Measurements from ENCODE around the gene COL27A1. TPM values are rescaled to one million over a fixed set of nuclear protein-coding genes. Genes with fewer than 3 reads are reported as not detected.

Gene COL27A1
- total RNA-seq, 1 donor from 2014 or later: 4.3 TPM

- Histone ChIP-seq H3K4me2 (peak overlapping the region; percentile 23), H3K27me3 (no peaks in the 10 kb centered on the region), H3K36me3 (no peaks in the 10 kb centered on the region), H4K20me1 (ENCODE audit: low read depth) (peaks cover 26% of the 10 kb centered on the region), H2AFZ (replicated peaks) (no peak overlapping the region), H3K4me3 (no peak overlapping the region), H3F3A (ENCODE audit: low read depth) (peaks cover 32% of the 10 kb centered on the region), H3K79me2 (ENCODE audit: low read depth) (no peaks in the 10 kb centered on the region), H3K27ac (no peak overlapping the region), H3K4me1 (peaks cover 32% of the 10 kb centered on the region), H3K9me3 (ENCODE audit: low read depth) (no peaks in the 10 kb centered on the region), H3K9ac (no peak overlapping the region)
- H3K4me1 Mint-ChIP-seq: peaks cover 80% of the 10 kb centered on the region
- H3K27me3 Mint-ChIP-seq (ENCODE audit: insufficient read depth, low read depth): peaks cover 5% of the 10 kb centered on the region
- no peaks in the 10 kb centered on the region for H3K9me3 Mint-ChIP-seq
- no peak for DNase-seq (ENCODE audit: low spot score)
- TF ChIP-seq EZH2phosphoT487 (IDR thresholded peaks at IDR 0.05) (no peak), EZH2 (IDR thresholded peaks at IDR 0.05) (no peak), CTCF (IDR thresholded peaks at IDR 0.05) (no peak)
- H3K27ac Mint-ChIP-seq: peak overlapping the region; percentile 81
- H3K36me3 Mint-ChIP-seq: no peaks in the 10 kb centered on the region
- peak overlapping the region; percentile 27 for H3K4me3 Mint-ChIP-seq
Observed at GRCh38 chr9:114227288-114228015, 72.1 kb downstream of the COL27A1 start.

GRCh38 chr9:114228016-114228808 is 72.9 kb downstream of the COL27A1 start:
- peaks cover 80% of the 10 kb centered on the region for H3K4me1 Mint-ChIP-seq
- peaks cover 32% of the 10 kb centered on the region for H3F3A ChIP-seq (ENCODE audit: low read depth)
- no peak overlapping the region for H3K27ac ChIP-seq
- H3K36me3 ChIP-seq: no peaks in the 10 kb centered on the region
- H3K27me3 Mint-ChIP-seq (ENCODE audit: insufficient read depth, low read depth): peaks cover 5% of the 10 kb centered on the region
- H2AFZ ChIP-seq (replicated peaks): no peak overlapping the region
- peaks cover 32% of the 10 kb centered on the region for H3K4me1 ChIP-seq
- peak overlapping the region; percentile 27 for H3K4me3 Mint-ChIP-seq
- no peaks in the 10 kb centered on the region for H3K9me3 Mint-ChIP-seq
- H3K36me3 Mint-ChIP-seq: no peaks in the 10 kb centered on the region
- no peak for TF ChIP-seq EZH2 (IDR thresholded peaks at IDR 0.05)
- no peak for TF ChIP-seq EZH2phosphoT487 (IDR thresholded peaks at IDR 0.05)
- H3K27me3 ChIP-seq: no peaks in the 10 kb centered on the region
- H3K79me2 ChIP-seq (ENCODE audit: low read depth): no peaks in the 10 kb centered on the region
- DNase-seq (ENCODE audit: low spot score): peak; percentile 37
- peak overlapping the region; percentile 81 for H3K27ac Mint-ChIP-seq
- H3K4me3 ChIP-seq: no peak overlapping the region
- H4K20me1 ChIP-seq (ENCODE audit: low read depth): peaks cover 26% of the 10 kb centered on the region
- no peak overlapping the region for H3K9ac ChIP-seq
- peak overlapping the region; percentile 23 for H3K4me2 ChIP-seq
- no peaks in the 10 kb centered on the region for H3K9me3 ChIP-seq (ENCODE audit: low read depth)

- Histone ChIP-seq H3K9ac (no peak overlapping the region), H3K4me1 (peaks cover 28% of the 10 kb centered on the region), H3K79me2 (ENCODE audit: low read depth) (no peaks in the 10 kb centered on the region), H4K20me1 (ENCODE audit: low read depth) (peaks cover 23% of the 10 kb centered on the region), H3K36me3 (no peaks in the 10 kb centered on the region), H3K9me3 (ENCODE audit: low read depth) (no peaks in the 10 kb centered on the region), H3K4me3 (no peak overlapping the region), H3K27ac (peak overlapping the region; percentile 27), H3K4me2 (peak overlapping the region; percentile 32), H3K27me3 (no peaks in the 10 kb centered on the region), H3F3A (ENCODE audit: low read depth) (peaks cover 22% of the 10 kb centered on the region), H2AFZ (replicated peaks) (no peak overlapping the region)
- peak; percentile 68 for DNase-seq (ENCODE audit: low spot score)
- peaks cover 5% of the 10 kb centered on the region for H3K27me3 Mint-ChIP-seq (ENCODE audit: insufficient read depth, low read depth)
- peaks cover 81% of the 10 kb centered on the region for H3K4me1 Mint-ChIP-seq
- no peaks in the 10 kb centered on the region for H3K9me3 Mint-ChIP-seq
- no peaks in the 10 kb centered on the region for H3K36me3 Mint-ChIP-seq
- peak overlapping the region; percentile 74 for H3K27ac Mint-ChIP-seq
- peak overlapping the region; percentile 62 for H3K4me3 Mint-ChIP-seq
- TF ChIP-seq CTCF (IDR thresholded peaks at IDR 0.05) (no peak), EZH2 (IDR thresholded peaks at IDR 0.05) (no peak), EZH2phosphoT487 (IDR thresholded peaks at IDR 0.05) (no peak)
Observed at GRCh38 chr9:114229295-114229694, 74.0 kb downstream of the COL27A1 start.
